H1 (cell line): ENCODE measurements around the gene SHC3.

Experiments
- BRCA1 ChIP-seq: IDR thresholded peaks from 2 replicates; pipeline ENCODE4 v1.6.1; 2012; ENCODE audit warnings: low read depth, low read length, improper control_type of control experiment
- CTCF ChIP-seq, 3 experiments: IDR thresholded peaks; 1 replicate in 2 of 3; 2 replicates in 1 of 3; pipeline versions ENCODE4 v1.5.1 to v1.6.1; 2011; ENCODE audit warnings: low read length in 3 of 3, mild to moderate bottlenecking in 3 of 3, inconsistent platforms in 2 of 3, low read depth in 1 of 3, moderate library complexity in 1 of 3; ENCODE audit not compliant: insufficient read depth in 1 of 3; ENCODE audit errors: control extremely low read depth in 1 of 3

DNA sequence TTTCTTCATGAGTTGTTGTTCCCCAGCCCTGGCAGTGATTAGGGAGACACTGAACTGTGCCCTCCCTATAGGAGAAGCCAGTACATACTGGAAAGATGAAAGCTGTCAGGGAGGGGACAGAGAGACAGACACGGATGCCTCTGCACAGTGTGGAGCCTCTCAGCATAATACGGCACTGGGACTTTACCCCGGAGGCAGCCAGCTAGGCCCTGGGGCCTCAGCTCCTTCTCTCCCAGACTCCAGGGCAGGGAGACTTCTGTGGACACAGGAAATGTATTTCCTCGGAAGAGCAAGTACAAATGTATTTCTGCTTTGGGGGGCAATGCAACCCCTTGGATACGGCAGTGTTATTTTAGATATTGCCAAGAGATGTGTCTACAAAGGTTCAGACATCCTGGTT, 125.3 kb downstream of the SHC3 start:
- no peak for TF ChIP-seq BRCA1
- TF ChIP-seq CTCF (IDR thresholded peaks at IDR 0.05; ENCODE audit: control extremely low read depth in 1 of 3, insufficient read depth in 1 of 3, low read depth in 1 of 3, low read length in 3 of 3), result no peak
